HepG2 (cell line): ENCODE results near the gene NEURL3.

Experiments
- HNRNPH1 ChIP-seq: fragments of 200-400 bp; formaldehyde crosslinking; optimal IDR thresholded peaks from 2 replicates; pipeline ENCODE3; 2017; ENCODE audit warnings: mild to moderate bottlenecking, low read depth, low read length
- MAFK ChIP-seq, 2 experiments: IDR thresholded peaks in 1 of 2; conservative IDR thresholded peaks in 1 of 2; 2 replicates each; pipeline ENCODE4 v1.6.1; 2011; ENCODE audit warnings: improper control_type of control experiment in 2 of 2, low read length in 2 of 2
- NFIC ChIP-seq: IDR thresholded peaks from 2 replicates; pipeline ENCODE4 v1.6.1; 2012; ENCODE audit warnings: mild to moderate bottlenecking, low read length, inconsistent platforms
- NFKBIZ ChIP-seq: IDR thresholded peaks from 2 replicates; pipeline ENCODE4 v1.6.1; 2018; ENCODE audit warnings: missing genetic modification reagents, missing compliant biosample characterization
- PAX8 ChIP-seq: sonication (generic); formaldehyde crosslinking; IDR thresholded peaks from 2 replicates; pipeline ENCODE4 v1.8.0; 2022; ENCODE audit warnings: mild to moderate bottlenecking, missing genetic modification reagents, borderline replicate concordance
- SP1 ChIP-seq, 2 experiments: fragments of 450-650 bp in 1 of 2; sonication (generic) in 1 of 2; formaldehyde crosslinking in 1 of 2; IDR thresholded peaks; 2 replicates each; pipeline versions ENCODE4 v1.4.0 to v1.6.1; 2016 to 2020; ENCODE audit warnings: missing genetic modification reagents in 1 of 2
- ZNF282 ChIP-seq: fragments of 450-650 bp; IDR thresholded peaks from 2 replicates; pipeline ENCODE4 v1.6.1; 2018; ENCODE audit not compliant: partially characterized antibody
- ZNF777 ChIP-seq: sonication (generic); formaldehyde crosslinking; IDR thresholded peaks from 2 replicates; pipeline ENCODE4 v1.4.0; 2020; ENCODE audit warnings: missing genetic modification reagents
- TF ChIP-seq, protein P1 (sequence below): sonication (generic); formaldehyde crosslinking; conservative IDR thresholded peaks from 2 replicates; pipeline ENCODE4 v1.8.1; 2023; ENCODE audit warnings: missing genetic modification reagents
- TF ChIP-seq, protein P2 (sequence below): sonication (generic); formaldehyde crosslinking; IDR thresholded peaks from 2 replicates; pipeline ENCODE4 v1.5.0; 2020; ENCODE audit warnings: mild to moderate bottlenecking, missing genetic modification reagents, moderate library complexity
- TF ChIP-seq, protein P3 (sequence below): sonication (generic); formaldehyde crosslinking; IDR thresholded peaks from 2 replicates; pipeline ENCODE4 v1.4.0; 2020; ENCODE audit warnings: missing genetic modification reagents, borderline replicate concordance
- TF ChIP-seq, protein P4 (sequence below): IDR thresholded peaks from 2 replicates; pipeline ENCODE4 v1.6.1; 2016; ENCODE audit warnings: low read depth, borderline replicate concordance
- TF ChIP-seq, protein P5 (sequence below): sonication (generic); IDR thresholded peaks from 2 replicates; pipeline ENCODE4 v1.6.1; 2016; ENCODE audit warnings: low read depth, borderline replicate concordance

DNA sequence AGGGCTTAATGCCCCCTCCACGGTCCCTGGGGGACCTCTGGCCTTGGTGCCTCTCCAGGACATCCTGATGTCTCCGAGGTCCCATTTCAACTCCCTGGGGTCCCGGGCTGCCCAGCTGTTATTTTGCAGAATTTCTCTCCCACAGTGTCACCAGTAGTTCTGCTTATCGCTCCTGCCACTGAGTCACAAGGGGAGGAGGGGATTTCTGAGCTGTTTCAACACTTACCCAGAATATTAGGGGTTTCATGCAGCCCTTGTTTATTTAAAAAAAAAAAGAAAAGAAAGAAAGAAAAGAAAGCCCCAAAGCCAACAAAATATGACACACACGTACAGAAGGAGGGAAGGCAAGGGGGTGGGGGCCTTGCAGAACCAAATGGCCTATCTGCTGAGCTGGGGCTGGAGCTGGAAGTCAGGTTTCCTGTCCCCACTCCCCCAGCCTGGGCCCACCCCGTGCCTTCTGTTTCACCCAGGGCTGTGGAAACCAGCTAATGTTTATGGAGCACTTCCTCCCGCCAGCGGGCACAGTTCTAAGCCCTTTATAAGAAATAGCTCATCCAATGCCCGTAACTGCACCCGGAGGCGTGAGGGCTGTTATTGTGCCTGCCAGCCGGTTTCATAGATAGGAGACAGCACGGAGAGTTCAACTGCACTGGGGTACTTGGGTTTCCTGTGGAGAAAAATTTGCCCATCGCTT is 23.0 kb upstream of the NEURL3 start:
- TF ChIP-seq NFIC (no peak), ZNF777 (no peak), PAX8 (CRISPR knock-in tag) (no peak), HNRNPH1 (no peak), MAFK (conservative IDR thresholded peaks at IDR 0.05 in 1 of 2, IDR thresholded peaks at IDR 0.05 in 1 of 2; ENCODE audit: low read length in 2 of 2) (no peak), NFKBIZ (no peak), SP1 (IDR thresholded peaks at IDR 0.05) (no peak), SP1 (CRISPR knock-in tag; IDR thresholded peaks at IDR 0.05) (no peak), ZNF282 (no peak)
- TF ChIP-seq, protein P1, sequence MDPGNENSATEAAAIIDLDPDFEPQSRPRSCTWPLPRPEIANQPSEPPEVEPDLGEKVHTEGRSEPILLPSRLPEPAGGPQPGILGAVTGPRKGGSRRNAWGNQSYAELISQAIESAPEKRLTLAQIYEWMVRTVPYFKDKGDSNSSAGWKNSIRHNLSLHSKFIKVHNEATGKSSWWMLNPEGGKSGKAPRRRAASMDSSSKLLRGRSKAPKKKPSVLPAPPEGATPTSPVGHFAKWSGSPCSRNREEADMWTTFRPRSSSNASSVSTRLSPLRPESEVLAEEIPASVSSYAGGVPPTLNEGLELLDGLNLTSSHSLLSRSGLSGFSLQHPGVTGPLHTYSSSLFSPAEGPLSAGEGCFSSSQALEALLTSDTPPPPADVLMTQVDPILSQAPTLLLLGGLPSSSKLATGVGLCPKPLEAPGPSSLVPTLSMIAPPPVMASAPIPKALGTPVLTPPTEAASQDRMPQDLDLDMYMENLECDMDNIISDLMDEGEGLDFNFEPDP = no peak
- TF ChIP-seq, protein P2, sequence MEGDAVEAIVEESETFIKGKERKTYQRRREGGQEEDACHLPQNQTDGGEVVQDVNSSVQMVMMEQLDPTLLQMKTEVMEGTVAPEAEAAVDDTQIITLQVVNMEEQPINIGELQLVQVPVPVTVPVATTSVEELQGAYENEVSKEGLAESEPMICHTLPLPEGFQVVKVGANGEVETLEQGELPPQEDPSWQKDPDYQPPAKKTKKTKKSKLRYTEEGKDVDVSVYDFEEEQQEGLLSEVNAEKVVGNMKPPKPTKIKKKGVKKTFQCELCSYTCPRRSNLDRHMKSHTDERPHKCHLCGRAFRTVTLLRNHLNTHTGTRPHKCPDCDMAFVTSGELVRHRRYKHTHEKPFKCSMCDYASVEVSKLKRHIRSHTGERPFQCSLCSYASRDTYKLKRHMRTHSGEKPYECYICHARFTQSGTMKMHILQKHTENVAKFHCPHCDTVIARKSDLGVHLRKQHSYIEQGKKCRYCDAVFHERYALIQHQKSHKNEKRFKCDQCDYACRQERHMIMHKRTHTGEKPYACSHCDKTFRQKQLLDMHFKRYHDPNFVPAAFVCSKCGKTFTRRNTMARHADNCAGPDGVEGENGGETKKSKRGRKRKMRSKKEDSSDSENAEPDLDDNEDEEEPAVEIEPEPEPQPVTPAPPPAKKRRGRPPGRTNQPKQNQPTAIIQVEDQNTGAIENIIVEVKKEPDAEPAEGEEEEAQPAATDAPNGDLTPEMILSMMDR = no peak
- TF ChIP-seq, protein P3, sequence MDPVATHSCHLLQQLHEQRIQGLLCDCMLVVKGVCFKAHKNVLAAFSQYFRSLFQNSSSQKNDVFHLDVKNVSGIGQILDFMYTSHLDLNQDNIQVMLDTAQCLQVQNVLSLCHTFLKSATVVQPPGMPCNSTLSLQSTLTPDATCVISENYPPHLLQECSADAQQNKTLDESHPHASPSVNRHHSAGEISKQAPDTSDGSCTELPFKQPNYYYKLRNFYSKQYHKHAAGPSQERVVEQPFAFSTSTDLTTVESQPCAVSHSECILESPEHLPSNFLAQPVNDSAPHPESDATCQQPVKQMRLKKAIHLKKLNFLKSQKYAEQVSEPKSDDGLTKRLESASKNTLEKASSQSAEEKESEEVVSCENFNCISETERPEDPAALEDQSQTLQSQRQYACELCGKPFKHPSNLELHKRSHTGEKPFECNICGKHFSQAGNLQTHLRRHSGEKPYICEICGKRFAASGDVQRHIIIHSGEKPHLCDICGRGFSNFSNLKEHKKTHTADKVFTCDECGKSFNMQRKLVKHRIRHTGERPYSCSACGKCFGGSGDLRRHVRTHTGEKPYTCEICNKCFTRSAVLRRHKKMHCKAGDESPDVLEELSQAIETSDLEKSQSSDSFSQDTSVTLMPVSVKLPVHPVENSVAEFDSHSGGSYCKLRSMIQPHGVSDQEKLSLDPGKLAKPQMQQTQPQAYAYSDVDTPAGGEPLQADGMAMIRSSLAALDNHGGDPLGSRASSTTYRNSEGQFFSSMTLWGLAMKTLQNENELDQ = no peak
- TF ChIP-seq, protein P4, sequence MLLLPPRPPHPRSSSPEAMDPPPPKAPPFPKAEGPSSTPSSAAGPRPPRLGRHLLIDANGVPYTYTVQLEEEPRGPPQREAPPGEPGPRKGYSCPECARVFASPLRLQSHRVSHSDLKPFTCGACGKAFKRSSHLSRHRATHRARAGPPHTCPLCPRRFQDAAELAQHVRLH (CRISPR knock-in tag) = no peak
- TF ChIP-seq, protein P5, sequence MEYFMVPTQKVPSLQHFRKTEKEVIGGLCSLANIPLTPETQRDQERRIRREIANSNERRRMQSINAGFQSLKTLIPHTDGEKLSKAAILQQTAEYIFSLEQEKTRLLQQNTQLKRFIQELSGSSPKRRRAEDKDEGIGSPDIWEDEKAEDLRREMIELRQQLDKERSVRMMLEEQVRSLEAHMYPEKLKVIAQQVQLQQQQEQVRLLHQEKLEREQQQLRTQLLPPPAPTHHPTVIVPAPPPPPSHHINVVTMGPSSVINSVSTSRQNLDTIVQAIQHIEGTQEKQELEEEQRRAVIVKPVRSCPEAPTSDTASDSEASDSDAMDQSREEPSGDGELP = no peak
